ENCODE measurements around the gene RBM4.
A peak's percentile ranks its signal among the peaks of the same experiment; 100 is the strongest.

Gene RBM4

DNA sequence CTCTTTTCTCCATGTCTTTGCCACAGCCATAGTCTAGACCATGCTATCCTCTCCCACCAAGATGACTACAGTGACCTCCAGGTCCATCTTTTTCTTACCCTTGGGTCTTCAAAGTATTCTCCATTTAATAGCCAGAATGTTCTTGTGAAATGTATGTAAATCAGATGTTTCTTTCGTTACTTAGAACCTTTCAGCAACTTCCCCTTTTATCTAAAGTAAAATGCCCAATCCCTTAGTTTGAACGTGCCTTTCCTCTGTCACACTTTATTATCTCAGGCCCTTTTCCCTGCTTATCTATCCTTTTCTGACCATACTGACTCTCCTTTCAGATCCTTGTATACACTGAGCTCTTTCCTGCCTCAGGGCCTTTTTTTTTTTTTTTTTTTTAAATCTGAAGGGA is 21.3 kb downstream of the RBM4 start:
- DNase-seq, result peak; percentile 43

DNA sequence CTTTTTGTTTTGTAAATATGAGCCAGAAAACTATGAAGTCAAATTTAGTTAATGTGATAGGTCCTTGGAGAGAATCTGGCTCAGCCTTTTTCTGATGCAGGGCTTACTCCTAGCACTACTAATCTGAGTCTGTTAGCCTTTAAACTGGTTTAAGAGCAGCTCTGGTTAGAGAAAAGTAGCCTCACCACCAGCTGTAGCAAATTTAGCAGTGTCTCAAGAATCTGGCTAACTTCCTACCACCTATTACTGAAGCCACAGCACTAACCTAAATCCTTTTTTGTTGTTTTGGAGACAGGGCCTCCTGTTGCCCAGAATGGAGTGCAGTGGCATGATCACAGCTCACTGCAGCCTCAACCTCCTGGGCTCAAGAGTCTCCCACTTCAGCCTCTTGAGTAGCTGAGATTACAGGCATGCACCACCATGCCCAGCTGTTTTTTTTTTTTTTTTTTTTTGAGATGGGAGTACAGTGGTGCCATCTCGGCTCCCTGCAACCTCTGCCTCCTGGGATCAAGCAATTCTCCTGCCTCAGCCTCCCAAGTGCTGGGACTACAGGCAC is 25.3 kb downstream of the RBM4 start:
- no peak for DNase-seq

DNA sequence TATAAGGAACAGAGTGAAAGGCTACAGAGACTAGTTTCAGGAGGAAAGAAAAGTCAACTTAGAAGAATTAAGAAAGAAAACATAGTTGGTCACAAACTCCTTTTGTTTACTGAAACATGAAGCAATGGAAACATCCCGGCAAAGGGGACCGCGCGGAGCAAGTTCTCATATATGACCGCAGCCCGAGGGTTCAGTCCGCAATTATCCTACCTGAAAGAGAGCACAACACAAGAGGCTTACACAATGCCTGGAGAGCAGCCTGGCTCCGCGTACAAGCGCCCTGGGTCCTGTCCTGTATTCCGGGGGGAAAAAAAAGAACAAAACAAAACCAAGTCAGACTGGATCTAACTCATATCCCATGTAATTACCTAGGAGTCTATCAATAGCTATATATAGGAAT is 26.9 kb downstream of the RBM4 start:
- DNase-seq, result no peak

DNA sequence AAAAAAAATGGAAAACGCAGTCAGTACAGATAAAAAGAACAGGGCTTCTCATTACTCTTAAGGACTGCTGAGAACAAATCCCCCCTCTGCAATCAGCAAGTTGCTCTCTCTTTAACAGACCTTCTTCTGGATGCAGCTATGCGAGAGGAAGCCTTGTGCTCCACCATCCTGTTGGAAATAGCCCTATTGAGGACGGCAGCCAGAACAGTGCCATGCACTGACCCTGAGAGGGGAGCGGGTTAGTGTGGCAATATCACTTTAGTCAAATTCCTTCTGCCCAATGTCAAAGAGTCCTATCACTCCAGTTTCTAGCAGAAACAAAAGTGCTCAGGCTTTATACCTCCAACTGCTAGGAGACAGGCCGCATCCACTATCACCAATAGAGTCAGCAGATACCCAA is 32.3 kb downstream of the RBM4 start:
- no peak for DNase-seq

DNA sequence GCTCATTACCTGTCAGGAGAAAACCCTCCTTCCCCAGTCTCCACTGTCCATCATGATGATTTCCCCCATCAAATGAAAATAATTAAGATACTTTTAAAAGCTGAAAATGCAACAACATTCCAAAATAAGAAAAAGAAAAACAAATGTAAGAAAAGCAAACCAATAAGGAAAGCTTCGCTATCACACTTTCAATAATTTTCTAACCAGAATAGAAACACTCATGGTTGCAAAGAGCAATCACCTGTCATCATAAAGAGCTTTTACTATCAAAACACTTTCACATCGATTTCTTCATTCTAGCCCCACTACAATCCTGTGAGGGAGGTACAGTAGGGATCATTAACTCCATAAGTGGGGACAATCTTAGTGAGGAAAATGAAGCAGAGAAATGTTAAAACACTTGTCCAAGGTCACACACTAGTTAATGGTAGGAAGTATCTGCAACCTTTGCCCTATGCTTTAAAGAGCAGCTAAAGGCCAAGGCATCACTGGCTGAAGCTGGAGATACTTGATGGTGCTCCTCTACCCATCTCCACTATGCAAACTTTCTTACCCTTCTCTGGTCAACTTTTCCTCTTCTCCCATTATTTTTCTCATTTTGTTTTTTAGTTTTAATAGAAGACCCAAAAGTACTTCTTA is 36.6 kb downstream of the RBM4 start:
- DNase-seq, result no peak

DNA sequence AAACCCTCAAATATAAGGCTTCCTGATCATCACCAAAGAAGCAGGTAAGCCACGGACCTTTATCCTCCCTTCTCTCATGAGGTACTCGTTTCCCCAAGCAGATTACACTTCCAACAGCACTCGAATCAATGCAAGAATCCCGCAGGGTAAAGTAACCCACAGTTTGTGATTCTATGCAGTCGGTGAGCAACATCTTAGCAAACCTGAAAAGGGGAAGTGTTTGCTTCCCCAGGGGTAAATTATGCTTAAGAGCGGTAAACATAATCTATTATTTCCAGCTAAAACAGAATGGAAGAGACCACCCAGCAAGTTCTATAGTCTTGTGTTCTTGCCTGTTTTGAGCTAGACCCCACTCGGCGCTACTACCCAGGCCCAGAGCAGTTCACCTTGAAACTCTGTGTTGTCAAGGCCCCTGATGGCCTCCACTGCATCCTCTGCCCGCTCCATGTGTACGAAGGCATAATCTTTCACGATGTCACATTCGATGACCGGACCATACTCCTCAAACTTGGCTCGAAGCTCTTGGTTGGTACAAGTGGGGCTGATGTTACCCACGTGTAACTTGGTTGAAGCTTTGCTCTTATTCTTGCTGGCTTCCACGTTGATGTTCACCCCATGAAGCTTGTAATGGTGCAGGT is 37.9 kb downstream of the RBM4 start:
- DNase-seq, result no peak

DNA sequence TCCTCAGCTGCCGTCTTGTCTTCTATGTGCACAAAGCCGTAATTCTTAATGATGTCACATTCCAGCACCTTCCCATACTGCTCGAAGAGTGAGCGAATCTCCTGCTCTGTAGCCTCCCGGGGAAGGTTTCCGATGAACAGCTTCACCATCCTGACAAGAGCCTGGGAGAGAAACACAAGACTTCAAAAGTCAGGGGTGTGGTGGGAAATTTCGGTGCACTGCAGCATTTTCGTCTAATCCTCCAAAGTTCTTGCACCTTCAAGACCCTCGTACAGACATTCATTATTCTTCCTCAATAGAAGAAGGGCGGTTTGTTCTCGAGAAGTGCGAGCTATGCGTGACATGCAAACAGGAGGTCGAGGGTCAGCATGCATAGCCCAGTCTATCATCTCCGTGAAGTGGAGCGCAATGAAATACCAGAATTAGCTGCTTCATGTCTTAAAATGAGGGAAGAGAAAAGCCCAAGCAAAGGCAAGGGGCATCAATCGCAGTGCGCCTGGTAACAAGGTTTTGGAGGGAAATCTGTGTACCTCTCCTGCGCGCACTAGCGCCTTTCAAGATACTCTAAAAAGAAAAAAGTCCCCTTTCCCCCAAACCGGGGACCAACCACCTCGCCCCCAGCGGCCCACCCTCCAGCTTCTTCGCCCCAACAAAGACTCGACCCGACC is 38.6 kb downstream of the RBM4 start:
- DNase-seq, result no peak

DNA sequence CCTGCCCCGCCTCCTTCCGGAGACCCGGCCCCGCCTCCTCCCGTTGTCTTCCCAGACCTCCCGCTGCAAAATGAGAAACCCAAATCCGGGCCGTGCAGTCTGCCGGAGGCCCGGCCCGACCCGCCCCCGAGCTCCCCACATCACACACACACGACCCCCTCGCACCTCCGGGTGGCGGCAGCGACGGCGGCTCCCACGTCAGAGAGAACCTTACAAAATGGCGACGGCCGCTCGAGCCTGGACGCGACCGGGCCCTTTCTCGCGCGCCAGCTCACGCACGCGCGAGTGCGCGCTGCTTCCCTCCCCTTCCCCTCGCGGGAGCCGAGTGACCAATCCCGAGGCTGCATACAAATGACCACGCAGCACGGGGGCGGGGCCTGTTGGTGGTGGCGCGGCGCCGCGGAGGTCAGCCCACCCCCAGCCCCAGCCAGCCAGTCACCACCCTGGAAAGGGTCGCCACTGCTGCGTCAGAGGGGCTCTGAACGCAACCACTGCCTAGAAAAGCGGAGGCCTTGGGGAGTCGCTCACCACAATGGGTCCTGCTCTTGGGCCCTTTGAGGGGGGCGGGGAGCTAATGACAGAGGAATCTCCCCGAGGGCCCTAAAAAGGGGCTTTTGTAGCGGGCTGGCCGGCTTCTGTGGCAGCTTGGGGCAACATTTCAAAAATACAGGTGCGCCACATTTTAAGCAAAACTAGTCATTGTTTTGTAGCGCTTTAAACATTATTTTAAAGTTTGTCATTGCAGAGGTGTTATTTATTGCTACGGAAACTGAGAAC is 39.3 kb downstream of the RBM4 start, which contains the start of gene RBM4B:
Gene RBM4B, minus strand, starts transcription at position 289 of the 777 bp plus-strand sequence. CDS start 808 bp downstream, outside the sequence.
- DNase-seq, result peak; percentile 93

DNA sequence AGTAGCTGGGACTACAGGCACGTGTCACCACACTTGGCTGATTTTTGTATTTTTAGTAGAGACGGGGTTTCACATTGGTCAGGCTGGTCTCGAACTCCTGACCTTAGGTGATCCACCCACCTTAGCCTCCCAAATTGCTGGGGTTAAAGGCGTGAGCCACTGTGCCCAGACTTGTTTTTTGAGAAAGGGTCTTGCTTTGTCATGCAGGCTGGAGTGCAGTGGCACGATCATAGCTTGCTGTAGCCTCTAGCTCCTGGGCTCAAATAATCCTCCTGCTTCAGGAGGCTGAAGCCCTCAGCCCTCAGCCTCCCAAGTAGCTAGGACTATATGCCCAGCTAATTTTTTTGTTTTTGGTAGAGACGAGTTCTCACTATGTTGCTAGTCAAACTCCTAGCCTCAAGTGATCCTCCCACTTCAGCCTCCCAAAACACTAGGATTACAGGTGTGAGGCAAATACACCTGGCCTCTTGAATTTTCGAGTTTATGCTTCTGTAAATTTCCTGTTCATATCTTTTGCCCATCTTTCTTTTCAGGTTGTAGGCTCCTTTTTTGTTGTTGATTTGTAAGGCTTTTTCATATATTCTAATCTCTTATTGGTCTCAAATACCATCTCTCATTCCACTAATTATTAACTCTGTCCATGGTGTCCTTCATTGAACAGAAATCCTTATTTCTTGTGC is 42.6 kb downstream of the RBM4 start:
- no peak for DNase-seq

DNA sequence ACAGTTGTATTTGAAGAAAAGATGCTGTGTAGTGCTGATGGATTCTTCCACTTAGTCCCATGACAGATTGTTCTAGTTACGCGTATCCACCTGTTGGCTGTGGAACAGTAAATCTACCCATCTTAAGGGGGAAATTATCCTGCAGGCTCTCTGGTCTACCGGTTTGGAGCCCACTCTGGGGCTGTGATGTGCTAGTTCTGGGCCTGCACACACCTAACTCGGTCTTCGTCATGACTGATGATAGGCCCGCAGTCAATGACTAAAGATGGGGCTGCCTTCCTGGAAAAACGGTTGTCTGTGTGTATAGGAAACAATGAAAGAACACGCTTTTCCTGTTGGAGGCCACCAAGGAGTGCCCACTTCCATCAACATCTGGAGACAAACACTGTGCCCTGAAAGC is 45.4 kb downstream of the RBM4 start:
- DNase-seq, result no peak

DNA sequence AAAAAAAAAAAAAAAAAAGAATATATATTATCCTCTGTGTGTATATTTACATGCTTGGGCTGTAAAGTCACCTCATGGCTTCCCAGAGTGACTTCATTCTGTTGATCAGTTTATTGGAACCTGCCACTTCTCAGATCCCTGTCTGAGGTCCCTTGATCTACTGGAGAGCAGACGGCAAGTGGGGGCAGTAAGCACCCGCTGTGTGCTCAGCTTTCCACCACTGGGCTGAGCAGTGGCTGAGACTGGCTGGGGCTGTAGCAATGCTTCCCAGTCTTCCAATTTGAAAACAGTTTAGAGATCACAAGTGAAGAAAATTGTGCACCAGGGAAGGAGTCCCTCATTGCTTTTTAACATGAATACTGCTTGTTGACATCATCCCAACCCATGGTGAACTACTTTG is 46.1 kb downstream of the RBM4 start:
- DNase-seq, result no peak

DNA sequence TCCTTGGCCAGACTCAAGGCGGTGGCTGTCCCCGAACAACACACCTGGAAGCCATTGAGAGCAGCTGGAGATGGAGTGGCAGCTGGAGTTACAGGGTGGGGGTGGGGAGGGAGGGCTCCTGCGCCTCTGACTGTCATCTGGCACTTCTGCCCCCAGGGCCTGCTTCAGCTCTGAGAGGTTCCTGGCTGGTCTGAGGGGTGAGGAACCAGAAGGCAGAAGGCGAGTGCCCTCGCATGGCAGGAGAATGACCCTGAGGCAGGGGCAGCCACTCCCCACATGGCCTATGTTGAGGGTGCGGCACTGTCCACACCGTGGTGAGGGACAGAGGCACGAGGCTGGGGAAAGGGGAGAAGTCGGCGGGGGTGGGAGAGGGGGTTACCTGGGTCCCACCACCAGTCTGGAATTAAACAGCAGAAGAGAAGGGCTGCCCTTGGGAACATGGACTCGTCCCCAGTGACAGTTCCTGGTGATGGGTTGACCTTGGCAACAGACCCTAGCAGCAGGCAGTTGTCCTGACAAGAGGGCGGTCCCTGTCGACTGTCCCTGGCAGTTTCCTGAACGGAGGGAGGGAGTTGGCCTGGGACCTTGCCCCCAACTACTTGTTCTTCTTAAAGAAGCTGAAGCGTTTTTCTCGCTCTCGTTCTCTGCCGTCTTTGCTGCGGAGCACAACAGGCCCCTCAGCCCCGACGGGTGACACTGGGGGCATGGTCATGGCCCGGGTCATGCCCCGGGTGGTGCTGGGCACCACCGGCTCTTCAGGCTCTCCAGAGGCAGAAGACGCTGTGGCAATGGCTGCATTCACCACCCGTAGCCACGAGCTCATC is 47.0 kb downstream of the RBM4 start:
- no peak for DNase-seq

DNA sequence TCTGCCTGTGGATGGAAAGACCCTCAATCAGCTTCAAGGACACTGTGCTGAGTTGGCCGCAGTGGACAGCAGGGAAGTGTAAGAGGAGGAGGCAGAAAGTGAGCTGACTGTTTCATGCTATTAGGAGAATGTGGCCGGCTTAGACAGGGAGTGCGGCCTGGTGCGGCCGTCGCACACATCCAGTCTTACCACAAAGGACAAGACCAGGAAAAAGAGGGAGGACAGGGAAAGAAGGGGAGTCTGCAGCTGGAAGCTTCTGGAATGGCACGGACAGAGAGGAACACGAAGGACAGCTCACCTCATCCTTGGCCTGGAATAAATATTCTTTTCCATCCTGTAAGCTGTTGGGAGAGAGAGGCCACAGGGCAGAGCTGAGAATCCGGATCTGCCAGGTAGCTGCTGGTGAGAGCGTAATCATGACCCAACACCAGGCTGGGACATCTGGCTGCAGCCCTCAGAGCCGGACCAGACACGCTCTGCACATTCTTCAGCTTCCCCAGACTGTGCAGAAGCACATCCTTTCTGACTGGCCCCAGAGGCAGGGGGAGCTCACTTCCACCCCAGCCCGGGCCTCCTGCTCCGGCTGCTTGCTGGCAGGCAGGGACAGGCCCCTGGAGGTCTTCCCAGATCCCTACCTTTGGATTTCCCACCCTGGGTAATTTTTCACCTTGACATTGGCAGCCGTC is 47.7 kb downstream of the RBM4 start:
- no peak for DNase-seq

DNA sequence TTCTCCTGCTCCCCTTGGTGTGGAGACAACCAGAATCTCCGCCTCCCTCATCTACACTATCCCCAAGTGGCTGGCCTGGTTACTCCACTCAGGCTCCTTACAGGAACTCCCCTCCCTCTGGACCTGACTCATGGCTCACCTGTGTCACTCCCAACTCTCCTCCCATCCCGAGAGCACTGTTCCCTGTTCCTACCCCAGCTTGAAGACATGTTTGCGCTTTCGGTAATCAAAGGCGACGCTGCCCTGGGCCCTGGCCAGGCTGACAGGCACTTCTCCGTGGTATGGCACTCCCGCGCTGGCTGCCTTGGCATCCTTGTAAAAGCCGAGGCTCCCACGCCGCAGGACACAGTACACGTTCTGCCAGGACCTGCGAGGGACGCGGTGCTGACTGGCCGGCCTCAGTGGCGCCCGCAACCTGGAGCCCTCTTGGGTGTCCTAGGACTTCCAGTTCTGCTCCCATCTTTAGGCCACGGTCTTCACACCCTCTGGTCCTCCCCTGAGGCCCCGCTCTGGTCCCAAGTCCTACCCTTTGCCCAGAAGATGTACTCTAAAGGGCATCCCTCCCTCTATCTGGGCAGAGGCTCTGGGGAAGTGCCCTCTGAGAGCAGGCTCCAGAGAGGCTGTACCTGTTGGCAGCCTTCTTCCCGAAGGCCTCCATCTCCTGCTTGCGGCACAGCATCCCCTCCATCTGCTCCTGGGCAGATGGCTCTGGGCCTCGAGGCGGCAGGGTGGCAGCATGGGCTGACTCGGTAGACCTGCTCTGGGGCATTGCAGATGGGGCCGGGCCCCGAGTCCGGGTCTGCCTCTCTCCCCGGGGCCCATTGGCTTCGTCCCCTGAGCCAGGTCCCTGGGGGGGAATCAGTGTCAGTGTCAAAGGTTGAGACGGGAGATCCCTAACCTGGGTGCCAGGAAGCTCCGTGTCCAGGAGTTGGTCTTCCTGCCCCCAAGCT is 48.6 kb downstream of the RBM4 start:
- no peak for DNase-seq

DNA sequence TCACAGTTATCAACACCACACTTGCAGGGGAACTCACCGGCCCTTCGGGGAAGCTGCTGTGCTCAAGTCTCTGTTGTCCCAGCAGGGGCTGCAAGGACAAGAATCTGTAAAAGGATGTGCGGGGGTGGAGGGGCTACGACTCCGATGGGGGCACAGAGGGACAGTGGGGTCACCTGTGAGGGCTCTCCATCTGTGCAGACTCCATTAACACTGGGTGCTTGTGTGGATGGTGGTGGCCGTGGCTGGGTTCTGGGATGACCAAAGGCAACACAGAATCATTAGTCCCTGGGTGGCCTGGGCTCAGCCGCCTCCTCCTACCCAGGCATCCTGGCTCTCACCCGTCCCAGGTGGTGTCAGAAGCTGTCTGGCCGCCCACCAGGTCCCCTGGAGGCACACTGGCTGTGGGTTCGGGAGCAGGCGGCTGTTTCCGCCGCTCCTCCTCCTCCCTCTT is 49.4 kb downstream of the RBM4 start:
- DNase-seq, result no peak

DNA sequence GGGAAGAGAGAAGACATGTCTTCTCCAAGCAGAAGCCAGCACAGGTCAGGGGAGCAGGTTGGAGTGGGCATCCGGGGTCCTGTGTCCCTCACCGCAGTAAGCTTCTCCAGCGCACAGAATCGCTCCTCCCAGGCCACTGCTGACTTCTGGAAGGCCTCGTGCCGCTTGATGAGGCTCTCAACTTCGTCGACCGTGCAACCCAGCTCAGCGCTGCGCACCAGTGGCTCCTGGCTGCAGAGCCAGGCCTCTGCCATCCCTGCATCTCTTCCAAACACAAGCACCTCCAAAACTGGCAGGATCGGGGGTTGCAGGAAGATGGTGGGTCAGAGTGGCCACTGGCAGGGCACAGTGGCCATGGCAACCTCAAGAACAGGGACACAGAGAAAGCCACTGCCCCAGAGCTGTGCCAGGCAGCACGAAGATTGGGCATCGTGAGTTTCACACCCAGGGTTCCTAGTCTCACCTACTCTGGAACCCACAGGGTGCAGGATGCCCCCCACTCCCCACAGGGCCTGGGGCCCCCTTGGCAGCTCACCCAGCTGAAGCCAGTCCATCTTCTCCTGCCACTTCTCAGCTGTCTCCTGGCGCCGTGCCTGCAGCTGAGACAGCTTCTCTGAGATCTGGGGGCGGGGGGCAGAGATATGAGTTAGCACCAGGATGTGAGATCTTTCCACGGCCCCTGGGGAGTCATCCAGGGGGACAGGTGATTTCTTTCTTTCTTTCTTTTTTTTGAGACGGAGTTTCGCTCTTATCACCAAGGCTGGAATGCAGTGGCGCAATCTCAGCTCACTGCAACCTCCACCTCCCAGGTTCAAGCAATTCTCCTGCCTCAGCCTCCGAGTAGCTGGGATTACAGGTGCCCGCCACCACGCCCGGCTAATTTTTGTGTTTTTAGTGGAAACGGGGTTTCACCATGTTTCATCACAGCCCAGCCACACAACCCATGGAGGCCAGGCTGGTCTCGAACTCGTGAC is 50.3 kb downstream of the RBM4 start:
- no peak for DNase-seq

DNA sequence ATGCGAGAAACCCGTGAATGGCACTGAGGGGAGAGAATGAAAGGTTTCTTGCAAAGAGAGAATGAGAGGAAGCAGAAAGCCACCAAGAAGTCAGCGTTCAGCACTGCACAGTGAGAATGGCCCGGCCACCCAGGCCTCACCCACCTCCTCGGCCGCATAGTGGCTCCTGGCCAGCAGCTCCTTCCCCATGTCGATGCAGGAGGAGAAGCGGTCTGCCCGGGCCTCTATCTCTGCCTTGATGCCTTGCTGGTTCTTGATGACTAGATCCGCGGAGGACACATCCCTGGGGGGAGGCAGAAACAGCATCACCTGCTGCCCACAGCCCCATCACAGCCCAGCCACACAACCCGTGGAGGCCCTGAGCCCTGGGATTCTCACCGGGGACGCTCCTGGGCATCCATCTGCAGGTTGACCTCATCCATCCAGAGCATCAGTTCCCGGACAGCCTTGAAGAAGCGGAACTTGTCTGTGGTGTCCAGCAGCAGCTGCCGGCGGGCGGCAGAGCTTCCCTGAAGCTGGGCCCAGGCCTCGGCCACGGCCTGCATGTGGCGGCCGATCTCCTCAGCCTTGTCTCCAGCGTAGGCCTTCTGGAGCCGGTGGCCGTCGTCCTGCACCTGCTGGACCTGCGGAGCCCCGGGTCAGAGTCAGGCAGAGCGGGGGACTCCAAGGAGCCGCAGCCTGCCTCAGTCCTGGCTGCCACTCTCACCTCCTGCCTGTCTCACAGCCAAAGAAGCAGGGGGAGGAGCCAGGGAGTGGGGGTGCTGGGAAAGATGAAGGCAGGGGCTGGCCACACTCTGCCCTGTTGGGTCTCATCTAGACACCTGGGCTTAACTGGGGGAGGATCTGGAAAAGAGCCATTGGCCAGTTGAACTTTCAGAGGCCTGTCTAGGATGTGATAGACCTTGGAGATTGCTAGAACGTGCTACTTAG is 51.4 kb downstream of the RBM4 start:
- DNase-seq, result no peak
